ENCODE measurements around the gene DACH2. TPM values are rescaled to one million over a fixed set of nuclear protein-coding genes. Genes with fewer than 3 reads are reported as not detected.
"Not testable (repeated sequence)": the region's sequence is repeated elsewhere in the genome, so short reads cannot be mapped to it uniquely, and the experiment has no call there.

Gene DACH2
- total and polyA plus RNA-seq, 8 donors, result 0.06 to 2.7 (median 0.25) TPM

DNA sequence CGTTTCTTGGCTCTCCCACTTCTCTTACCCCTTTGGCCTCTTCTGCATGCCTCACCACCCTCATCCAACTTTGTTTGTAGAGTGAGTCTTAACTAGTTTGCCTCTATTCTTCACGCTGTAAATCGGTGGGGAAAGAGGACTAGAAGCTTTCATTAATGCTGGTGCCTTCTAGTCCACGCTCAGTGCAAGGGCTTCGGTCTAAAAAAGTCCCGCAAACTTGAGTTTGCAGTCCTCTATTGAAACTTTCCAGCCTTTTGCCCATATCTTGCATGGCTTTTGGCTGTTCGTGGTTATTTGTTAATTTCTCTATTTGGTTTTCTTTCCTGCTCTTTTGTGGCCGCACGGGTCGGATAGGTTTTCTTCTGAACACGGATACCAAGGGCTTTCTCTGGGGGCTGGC is 868 bp downstream of the DACH2 start:
- Histone ChIP-seq H3K27ac (no peak overlapping the region), H3K36me3 (no peaks in the 10 kb centered on the region), H3K27me3 (peaks cover 0 to 34% (median 1%) of the 10 kb centered on the region in 4 donors), H3K4me3 (peak overlapping the region in 1 of 4 donors; percentile 44), H3K9me3 (no peaks in the 10 kb centered on the region), H3K4me1 (no peaks in the 10 kb centered on the region)
- ATAC-seq (no peak), FAIRE-seq (no peak), DNase-seq (no peak)
- 4 to 25% methylated on average over 11 of the region's 11 CpGs for WGBS, 2 donors
- intact Hi-C loops (cut with DNase I), result no loop called here
- TF ChIP-seq, protein P1, sequence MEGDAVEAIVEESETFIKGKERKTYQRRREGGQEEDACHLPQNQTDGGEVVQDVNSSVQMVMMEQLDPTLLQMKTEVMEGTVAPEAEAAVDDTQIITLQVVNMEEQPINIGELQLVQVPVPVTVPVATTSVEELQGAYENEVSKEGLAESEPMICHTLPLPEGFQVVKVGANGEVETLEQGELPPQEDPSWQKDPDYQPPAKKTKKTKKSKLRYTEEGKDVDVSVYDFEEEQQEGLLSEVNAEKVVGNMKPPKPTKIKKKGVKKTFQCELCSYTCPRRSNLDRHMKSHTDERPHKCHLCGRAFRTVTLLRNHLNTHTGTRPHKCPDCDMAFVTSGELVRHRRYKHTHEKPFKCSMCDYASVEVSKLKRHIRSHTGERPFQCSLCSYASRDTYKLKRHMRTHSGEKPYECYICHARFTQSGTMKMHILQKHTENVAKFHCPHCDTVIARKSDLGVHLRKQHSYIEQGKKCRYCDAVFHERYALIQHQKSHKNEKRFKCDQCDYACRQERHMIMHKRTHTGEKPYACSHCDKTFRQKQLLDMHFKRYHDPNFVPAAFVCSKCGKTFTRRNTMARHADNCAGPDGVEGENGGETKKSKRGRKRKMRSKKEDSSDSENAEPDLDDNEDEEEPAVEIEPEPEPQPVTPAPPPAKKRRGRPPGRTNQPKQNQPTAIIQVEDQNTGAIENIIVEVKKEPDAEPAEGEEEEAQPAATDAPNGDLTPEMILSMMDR (IDR thresholded peaks at IDR 0.05), result no peak

- peaks cover 0 to 58% (median 11%) of the 10 kb centered on the region in 4 donors for H3K27me3 ChIP-seq
These were observed 6.3 kb downstream of the DACH2 start for GRCh38 chrX:86154553-86154952.

DNA sequence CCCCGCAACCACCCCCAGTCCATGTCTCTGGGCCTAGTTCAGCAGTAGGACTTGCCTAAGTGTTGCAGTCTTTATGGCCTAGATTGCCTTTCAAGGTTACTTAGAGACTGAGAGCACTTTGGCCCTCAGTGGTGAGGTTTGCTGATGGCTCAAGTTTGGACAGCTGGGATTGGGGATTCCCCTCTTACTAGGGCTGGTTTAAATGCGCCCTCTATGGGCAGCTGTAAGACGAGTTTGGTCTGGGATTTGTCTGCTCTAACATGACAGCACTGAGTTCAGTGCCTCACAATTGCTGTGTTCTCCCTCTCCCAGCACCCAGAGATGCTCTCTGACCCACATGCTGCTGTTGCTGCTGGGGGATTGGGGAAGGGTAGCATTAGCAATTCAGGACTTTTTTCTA is 23.1 kb downstream of the DACH2 start:
- Histone ChIP-seq H3K4me1 (no peaks in the 10 kb centered on the region), H3K4me3 (no peak overlapping the region), H3K27me3 (peaks cover 0 to 27% (median 0%) of the 10 kb centered on the region in 4 donors), H3K9me3 (no peaks in the 10 kb centered on the region), H3K36me3 (no peaks in the 10 kb centered on the region), H3K27ac (no peak overlapping the region)
- ATAC-seq (peak in 3 of 4 donors; percentile 37 to 79 (median 60)), FAIRE-seq (no peak), DNase-seq (no peak)
- WGBS, 2 donors, result 28 to 32% methylated on average over 3 of the region's 3 CpGs
- TF ChIP-seq, protein P1 (IDR thresholded peaks at IDR 0.05), result no peak
- intact Hi-C loops (cut with DNase I), result no loop called here

More at GRCh38 chrX:86154553-86154952, 6.3 kb downstream of the DACH2 start:
- intact Hi-C loops (cut with DNase I), result no loop called here
- Histone ChIP-seq H3K36me3 (no peaks in the 10 kb centered on the region), H3K4me3 (no peak overlapping the region), H3K9me3 (no peaks in the 10 kb centered on the region), H3K4me1 (no peaks in the 10 kb centered on the region), H3K27ac (no peak overlapping the region)
- WGBS, 2 donors, result 36 to 42% methylated on average over 3 of the region's 3 CpGs
- no peak for DNase-seq
- ATAC-seq, result no peak
- TF ChIP-seq, protein P1 (IDR thresholded peaks at IDR 0.05), result no peak
- FAIRE-seq, result no peak

DNA sequence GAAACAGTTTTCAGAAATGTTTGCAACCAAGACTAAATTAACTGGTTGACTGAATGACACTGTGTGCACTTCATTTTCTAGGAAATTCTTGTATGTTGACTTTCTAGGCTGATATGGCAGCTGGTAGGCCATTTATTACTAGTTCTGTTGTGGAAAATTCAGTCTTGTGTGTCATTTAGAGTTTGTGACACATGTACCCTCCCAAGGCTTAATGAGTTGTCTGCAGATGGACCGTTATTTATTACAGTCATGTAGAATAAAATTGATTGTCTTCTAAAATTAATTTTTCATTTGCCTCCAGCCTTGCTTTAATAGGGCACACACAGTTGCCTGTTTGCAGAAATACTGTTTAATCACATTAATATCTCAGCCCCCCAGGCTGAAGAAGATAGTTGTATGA is 30.7 kb downstream of the DACH2 start:
- Histone ChIP-seq H3K36me3 (no peaks in the 10 kb centered on the region), H3K4me3 (no peak overlapping the region), H3K9me3 (no peaks in the 10 kb centered on the region), H3K4me1 (no peaks in the 10 kb centered on the region), H3K27me3 (peaks cover 0 to 24% (median 0%) of the 10 kb centered on the region in 4 donors), H3K27ac (no peak overlapping the region)
- intact Hi-C loops (cut with DNase I), result no loop called here
- no peak for DNase-seq
- FAIRE-seq, result no peak
- ATAC-seq, result no peak
- TF ChIP-seq, protein P1 (IDR thresholded peaks at IDR 0.05), result no peak
- 57 to 71% methylated on average over 1 of the region's 1 CpG for WGBS, 2 donors

DNA sequence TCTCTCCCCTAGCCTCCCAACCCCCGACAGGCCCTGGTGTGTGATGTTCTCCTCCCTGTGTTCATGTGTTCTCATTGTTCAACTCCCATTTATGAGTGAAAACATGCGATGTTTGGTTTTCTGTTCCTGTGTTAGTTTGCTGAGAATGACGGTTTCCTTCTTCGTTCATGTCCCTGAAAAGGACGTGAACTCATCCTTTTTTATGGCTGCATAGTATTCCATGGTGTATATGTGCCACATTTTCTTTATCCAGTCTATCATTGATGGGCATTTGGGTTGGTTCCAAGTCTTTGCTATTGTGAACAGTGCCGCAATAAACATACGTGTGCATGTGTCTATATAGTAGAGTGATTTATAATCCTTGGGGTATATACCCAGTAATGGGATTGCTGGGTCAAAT is 33.1 kb downstream of the DACH2 start:
- H3K36me3 ChIP-seq; ATAC-seq; H3K9me3 ChIP-seq; H3K4me1 ChIP-seq; intact Hi-C loops (cut with DNase I); DNase-seq; H3K27ac ChIP-seq; H3K4me3 ChIP-seq; FAIRE-seq: not testable (repeated sequence)
- peaks cover 0 to 24% (median 0%) of the 10 kb centered on the region in 4 donors for H3K27me3 ChIP-seq
- WGBS, 2 donors, result 80 to 83% methylated on average over 7 of the region's 7 CpGs

Data from pancreas (tissue), 10 donors.